Measurements from ENCODE around the gene TEC. TPM values are rescaled to one million over a fixed set of nuclear protein-coding genes. Genes with fewer than 3 reads are reported as not detected.

The TEC gene
- total and polyA plus RNA-seq, 2 of the 8 experiments (the other 6 are each of a cell fraction or from before 2014, with no cell fraction given): 0.73 to 1.8 TPM

GRCh38 chr4:48169636-48170035, 100.0 kb downstream of the TEC start:
- Histone ChIP-seq H4K8ac (ENCODE audit: extremely low read depth, insufficient read depth, low read length) (no peak overlapping the region), H3K56ac (replicated peaks; ENCODE audit: insufficient read length, low read depth, low read length) (no peak overlapping the region), H2BK20ac (ENCODE audit: low read length) (no peak overlapping the region), H3K9me3 (ENCODE audit: insufficient read depth in 2 of 2, low read depth in 1 of 2, low read length in 1 of 2) (no peaks in the 10 kb centered on the region), H3K23me2 (ENCODE audit: low read depth, low read length) (no peaks in the 10 kb centered on the region), H3K4me2 (ENCODE audit: insufficient read depth in 1 of 2, low read depth in 2 of 2, low read length in 2 of 2) (no peak overlapping the region), H3K27me3 (replicated peaks in 1 of 4; ENCODE audit: control insufficient read depth in 3 of 4, extremely low read depth in 1 of 4, insufficient read depth in 3 of 4, low read length in 3 of 4) (peaks cover 0 to 1% (median 0%) of the 10 kb centered on the region in 4 experiments; a peak in 1 of 7 replicates), H4K5ac (ENCODE audit: insufficient read length, low read depth, low read length) (no peak overlapping the region), H3K14ac (ENCODE audit: insufficient read length) (no peak overlapping the region), H2BK15ac (ENCODE audit: low read length) (no peak overlapping the region), H4K20me1 (replicated peaks in 1 of 2; ENCODE audit: control insufficient read depth in 1 of 2, insufficient read depth in 2 of 2, low read length in 2 of 2) (no peaks in the 10 kb centered on the region), H3K79me1 (ENCODE audit: low read depth, low read length) (no peaks in the 10 kb centered on the region), H3K27ac (ENCODE audit: low read depth, low read length) (no peak overlapping the region), H3K23ac (ENCODE audit: insufficient read length) (no peak overlapping the region), H2BK5ac (ENCODE audit: low read depth, low read length) (no peak overlapping the region), H3K9ac (replicated peaks in 1 of 4; ENCODE audit: extremely low read depth in 1 of 4, low read depth in 3 of 4, low read length in 3 of 4) (no peak overlapping the region), H3K4me3 (ENCODE audit: extremely low read depth in 1 of 4, insufficient read depth in 2 of 4, low read depth in 3 of 4, low read length in 4 of 4) (no peak overlapping the region), H4K91ac (replicated peaks; ENCODE audit: insufficient read length, low read length) (no peak overlapping the region), H3K36me3 (ENCODE audit: control insufficient read depth in 2 of 4, insufficient read depth in 4 of 4, low read length in 3 of 4) (no peaks in the 10 kb centered on the region), H3K4me1 (replicated peaks in 1 of 4; ENCODE audit: control insufficient read depth in 3 of 4, insufficient read depth in 4 of 4, low read length in 3 of 4) (no peaks in the 10 kb centered on the region), H3K18ac (ENCODE audit: extremely low read depth, low read length) (no peak overlapping the region), H2BK12ac (ENCODE audit: low read depth, low read length) (no peak overlapping the region), H2BK120ac (replicated peaks; ENCODE audit: low read depth, low read length) (no peak overlapping the region), H3K79me2 (ENCODE audit: control insufficient read depth in 1 of 2, insufficient read depth in 2 of 2, low read length in 2 of 2) (no peaks in the 10 kb centered on the region), H2AK5ac (ENCODE audit: low read depth, low read length) (no peak overlapping the region), H2AFZ (ENCODE audit: low read length) (no peak overlapping the region), H3K4ac (replicated peaks; ENCODE audit: insufficient read length, low read depth, low read length) (no peak overlapping the region)
- POLR2A ChIA-PET (ENCODE audit: partially characterized antibody): interaction anchor here (0.6 to 0.7 kb wide), 2 partner anchors 8 to 689 kb away, joined by 3 read pairs; no protein-coding TSS in a partner anchor
- DNase-seq (ENCODE audit: low read depth in 1 of 2, low spot score in 2 of 2) (no peak), FAIRE-seq (no peak)
- CTCF ChIA-PET (ENCODE audit: partially characterized antibody): no interaction called here
- WGBS, 2 experiments (ENCODE audit: extremely low coverage in 1 of 2, insufficient coverage in 1 of 2, insufficient read length in 1 of 2, insufficient replicate concordance in 2 of 2, low coverage in 1 of 2, low lambda C conversion rate in 2 of 2, missing lambda C conversion rate in 1 of 2): 83% methylated on average over 1 of the region's 1 CpG; no CpG with 5 or more reads in 1 of the 2 experiments
- TF ChIP-seq GABPA (IDR thresholded peaks at IDR 0.05; ENCODE audit: borderline replicate concordance, insufficient read depth, low read length) (no peak), KDM5A (IDR thresholded peaks at IDR 0.05; ENCODE audit: low read length) (no peak), POLR2A (IDR thresholded peaks at IDR 0.05; ENCODE audit: control extremely low read depth in 1 of 2, low read depth in 2 of 2, low read length in 2 of 2) (no peak), EP300 (IDR thresholded peaks at IDR 0.05; ENCODE audit: borderline replicate concordance in 1 of 2, low read depth in 2 of 2, low read length in 2 of 2) (no peak), YY1 (IDR thresholded peaks at IDR 0.05; ENCODE audit: low read depth, low read length) (no peak), MAFK (IDR thresholded peaks at IDR 0.05; ENCODE audit: low read depth, low read length) (no peak), CBX5 (IDR thresholded peaks at IDR 0.05; ENCODE audit: low read depth, low read length) (no peak), NANOG (IDR thresholded peaks at IDR 0.05; ENCODE audit: insufficient read depth, low read depth, low read length, poor library complexity, severe bottlenecking) (no peak), HDAC6 (IDR thresholded peaks at IDR 0.05; ENCODE audit: low read depth, low read length) (no peak), KDM1A (IDR thresholded peaks at IDR 0.05; ENCODE audit: borderline replicate concordance, low read length) (no peak), JUN (IDR thresholded peaks at IDR 0.05; ENCODE audit: low read depth, low read length) (no peak), GTF2F1 (IDR thresholded peaks at IDR 0.05; ENCODE audit: borderline replicate concordance, low read depth, low read length) (no peak), BACH1 (IDR thresholded peaks at IDR 0.05; ENCODE audit: low read length) (no peak), RFX5 (IDR thresholded peaks at IDR 0.05; ENCODE audit: borderline replicate concordance, low read depth, low read length) (no peak), EGR1 (IDR thresholded peaks at IDR 0.05; ENCODE audit: borderline replicate concordance, low read depth, low read length) (no peak), KDM4A (IDR thresholded peaks at IDR 0.05; ENCODE audit: low read depth, low read length, severe bottlenecking) (no peak)

Measured in H1 (cell line).